ENCODE results near the gene PPT1. TPM values are rescaled to one million over a fixed set of nuclear protein-coding genes. Genes with fewer than 3 reads are reported as not detected.

PPT1 gene
- total RNA-seq, 1 experiment from 2014 or later, result 46.8 TPM

- DNase-seq (ENCODE audit: low read depth, low spot score) (no peak), ATAC-seq (no peak)
- ChIA-PET CTCF (no interaction called here), RAD21 (ENCODE audit: low non-redundant PET in 1 of 2, low total read pairs in 2 of 2, uncharacterized antibody in 2 of 2, unreplicated experiment in 2 of 2) (no interaction called here), POLR2A (no interaction called here)
- no peaks in the 10 kb centered on the region for H3K27me3 ChIP-seq (ENCODE audit: insufficient read depth, low read length)
- BruUV-seq (replicated peaks), result no TSS peak
- no peak overlapping the region for H3K27ac ChIP-seq (ENCODE audit: low read depth, low read length)
- H2AFZ ChIP-seq (ENCODE audit: low read depth, low read length, poor library complexity, severe bottlenecking), result no peak overlapping the region
- no peak overlapping the region for H3K9ac ChIP-seq (ENCODE audit: low read length)
- H3K4me2 ChIP-seq (ENCODE audit: low read length), result no peak overlapping the region
- TF ChIP-seq SRF (IDR thresholded peaks at IDR 0.05; ENCODE audit: low read depth) (no peak), RAD21 (IDR thresholded peaks at IDR 0.05; ENCODE audit: low read depth) (no peak), ELF1 (IDR thresholded peaks at IDR 0.05; ENCODE audit: borderline replicate concordance, low read depth) (no peak), ZFX (IDR thresholded peaks at IDR 0.05) (no peak), CTCF (IDR thresholded peaks at IDR 0.05 in 2 of 3, conservative IDR thresholded peaks at IDR 0.05 in 1 of 3; ENCODE audit: borderline replicate concordance in 1 of 3, insufficient read depth in 1 of 3, low read depth in 2 of 3, low read length in 2 of 3) (no peak)
- H3K9me3 ChIP-seq (ENCODE audit: control insufficient read depth in 1 of 2, insufficient read depth in 1 of 2, low read depth in 1 of 2, low read length in 2 of 2), result peaks cover 0 to 6% of the 10 kb centered on the region in 2 experiments; a peak in 2 of 4 replicates
- H4K20me1 ChIP-seq (ENCODE audit: insufficient read depth), result no peaks in the 10 kb centered on the region
- intact Hi-C loops (cut with micrococcal nuclease), result no loop called here
- no peaks in the 10 kb centered on the region for H3K9me2 ChIP-seq (ENCODE audit: insufficient read depth)
- H3K4me1 ChIP-seq (ENCODE audit: control insufficient read depth in 1 of 2, insufficient read depth in 2 of 2, low read length in 2 of 2), result no peaks in the 10 kb centered on the region
- no peaks in the 10 kb centered on the region for H3K79me2 ChIP-seq (ENCODE audit: insufficient read depth, low read length)
- H3K4me3 ChIP-seq (replicated peaks in 1 of 2; ENCODE audit: low read depth in 1 of 2, low read length in 2 of 2), result no peak overlapping the region
- H3K36me3 ChIP-seq (ENCODE audit: control insufficient read depth in 1 of 2, insufficient read depth in 2 of 2, low read length in 2 of 2), result no peaks in the 10 kb centered on the region
Measured at GRCh38 chr1:40023379-40023944, 73.6 kb downstream of the PPT1 start.

Other genes starting within 250 kb of the PPT1 start
- 32.3 TPM for gene TRIT1, start 213.7 kb downstream of the PPT1 start, total RNA-seq (2021; ENCODE audit: unreplicated experiment)
- gene MYCL, start 195.3 kb downstream of the PPT1 start, total RNA-seq (2021; ENCODE audit: unreplicated experiment), result 10.0 TPM
- 8.0 TPM for gene MFSD2A, start 142.1 kb downstream of the PPT1 start, total RNA-seq (2021; ENCODE audit: unreplicated experiment)
- 274 TPM for gene CAP1, start 56.5 kb downstream of the PPT1 start, total RNA-seq (2021; ENCODE audit: unreplicated experiment)
- 20.5 TPM for gene RLF, start 64.1 kb upstream of the PPT1 start, total RNA-seq (2021; ENCODE audit: unreplicated experiment)
- not detected for gene TMCO2, start 150.7 kb upstream of the PPT1 start, total RNA-seq (2021; ENCODE audit: unreplicated experiment)
- 39.6 TPM for gene ZMPSTE24, start 161.0 kb upstream of the PPT1 start, total RNA-seq (2021; ENCODE audit: unreplicated experiment)
- 2.4 TPM for gene COL9A2, start 220.0 kb upstream of the PPT1 start, total RNA-seq (2021; ENCODE audit: unreplicated experiment)

Data from HCT116 (cell line).